SK-N-DZ (cell line): ENCODE results near the gene IL1RL1.

Experiments used
- DNase-seq: peaks from one replicate; pipeline ENCODE4 v3.0.0-alpha.2; 2015; ENCODE audit warnings: low spot score

IL1RL1 gene

DNA sequence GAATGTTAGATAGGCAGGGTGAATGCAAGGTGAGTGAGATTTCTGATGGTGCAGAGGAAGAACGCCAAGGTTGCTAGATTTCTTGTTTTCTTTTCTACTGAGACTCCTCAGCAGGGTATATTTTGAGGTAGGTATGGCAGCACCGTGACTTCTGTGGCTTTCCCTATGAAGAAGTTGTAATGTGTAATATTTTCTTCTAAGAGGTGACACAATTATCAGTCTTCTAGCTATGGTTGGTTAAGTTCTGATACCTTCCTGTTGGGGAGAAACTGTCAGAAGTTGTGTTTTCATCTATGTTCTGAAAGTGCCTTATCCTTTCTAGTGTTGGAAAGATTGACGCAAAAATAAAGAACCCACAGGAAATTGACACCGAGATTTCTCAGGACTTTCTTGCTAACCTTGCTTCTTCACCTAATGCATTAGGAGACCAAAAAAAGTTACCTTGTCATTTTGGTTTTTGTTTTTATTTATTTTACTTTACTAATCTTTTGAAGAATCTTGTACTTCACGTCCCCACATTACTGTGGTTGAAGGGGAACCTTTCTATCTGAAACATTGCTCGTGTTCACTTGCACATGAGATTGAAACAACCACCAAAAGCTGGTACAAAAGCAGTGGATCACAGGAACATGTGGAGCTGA is 56.1 kb downstream of the IL1RL1 start:
- no peak for DNase-seq

DNA sequence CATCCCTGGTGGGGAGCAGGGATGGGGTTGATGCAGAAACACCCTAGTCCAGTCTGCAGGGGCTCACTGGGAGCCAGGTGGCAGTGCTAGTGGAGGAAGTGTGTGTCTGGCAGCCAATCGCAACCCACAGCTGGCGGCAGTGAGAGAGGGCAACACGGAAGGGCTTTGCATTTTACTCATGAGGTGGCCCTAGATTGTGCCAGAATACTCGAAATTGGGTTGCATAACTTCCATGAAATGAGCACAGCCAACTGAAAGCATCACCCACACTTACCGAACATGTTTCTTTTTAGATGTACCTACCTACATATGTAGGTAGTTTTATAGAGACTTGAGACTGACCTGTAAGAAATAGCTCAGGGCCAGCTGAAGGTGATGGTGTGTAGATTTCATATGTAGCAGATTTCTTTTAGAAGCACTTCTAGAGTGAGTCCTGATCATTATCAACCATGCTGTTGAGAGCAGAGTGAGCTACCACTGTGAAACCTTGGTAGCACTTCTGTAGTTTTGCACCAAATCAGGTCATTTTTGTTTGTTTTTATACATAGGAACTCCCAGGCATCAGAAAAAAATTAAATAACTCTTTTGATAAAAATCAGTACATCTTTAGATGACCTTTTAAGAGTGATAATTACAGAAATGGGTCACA is 57.2 kb downstream of the IL1RL1 start:
- DNase-seq, result no peak

- DNase-seq, result no peak
Measured at GRCh38 chr2:102369866-102370265, 58.5 kb downstream of the IL1RL1 start.

DNA sequence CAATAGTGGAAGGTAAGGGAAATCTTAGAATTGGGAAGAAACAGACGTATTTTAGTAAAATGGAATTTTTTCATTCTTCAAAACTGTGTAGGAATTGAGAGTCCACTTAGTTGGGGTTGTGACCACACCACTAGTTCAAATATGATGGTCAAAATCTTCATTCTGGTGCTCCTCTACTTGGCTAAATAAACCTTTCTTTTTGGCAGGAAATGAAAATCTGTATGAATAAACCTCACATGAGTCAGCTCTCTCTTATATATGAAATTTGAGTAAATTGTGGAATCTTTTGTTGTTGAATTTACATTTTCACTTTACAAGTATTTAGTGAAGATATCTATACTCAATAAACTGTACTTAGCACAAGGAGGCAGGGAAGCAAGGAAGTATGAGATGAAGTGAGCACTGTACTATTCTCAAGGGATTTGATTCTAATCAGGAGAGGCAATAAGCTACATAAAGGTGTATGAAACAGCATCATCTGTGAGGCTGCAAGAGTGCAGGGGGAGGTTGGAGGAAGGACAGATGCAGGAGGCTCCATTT is 64.8 kb downstream of the IL1RL1 start:
- DNase-seq, result no peak

DNA sequence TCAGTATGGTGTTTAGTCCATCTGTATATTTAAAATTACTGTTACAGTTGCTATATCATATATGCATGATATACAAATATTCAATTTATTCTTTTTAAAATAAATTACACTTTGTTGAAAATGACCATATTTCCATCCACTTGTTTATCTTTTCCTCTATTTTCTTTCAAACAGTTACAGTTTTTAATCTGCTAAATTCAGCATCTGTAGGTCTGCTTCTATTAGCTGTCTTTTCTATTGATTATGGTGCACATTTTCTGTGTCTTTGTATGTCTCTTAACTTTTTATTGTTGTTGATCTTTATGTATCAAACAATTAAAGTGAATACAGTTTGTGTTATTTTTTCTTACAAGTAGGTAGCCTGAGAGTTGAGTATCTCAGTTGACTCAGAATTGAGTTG is 72.4 kb downstream of the IL1RL1 start:
- DNase-seq, result no peak

DNA sequence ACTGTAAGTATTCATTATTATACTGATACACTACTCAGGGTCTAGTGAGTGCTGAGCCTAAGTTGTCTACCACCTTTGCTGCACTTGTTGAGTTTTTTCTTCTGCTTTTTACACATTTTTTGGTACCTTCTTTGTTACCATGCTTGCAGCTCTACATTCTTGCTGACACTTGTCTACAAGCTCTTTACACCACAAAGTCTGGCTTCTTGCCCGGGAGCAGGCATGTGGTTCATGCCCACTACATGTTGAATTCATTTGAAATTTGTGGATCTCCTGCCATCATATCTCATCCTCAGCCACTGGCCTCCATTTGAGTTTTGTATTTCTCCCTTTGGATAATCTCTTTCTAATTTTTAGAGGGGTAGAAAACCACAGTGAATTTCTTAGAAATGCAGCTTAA is 74.2 kb downstream of the IL1RL1 start:
- DNase-seq, result no peak

DNA sequence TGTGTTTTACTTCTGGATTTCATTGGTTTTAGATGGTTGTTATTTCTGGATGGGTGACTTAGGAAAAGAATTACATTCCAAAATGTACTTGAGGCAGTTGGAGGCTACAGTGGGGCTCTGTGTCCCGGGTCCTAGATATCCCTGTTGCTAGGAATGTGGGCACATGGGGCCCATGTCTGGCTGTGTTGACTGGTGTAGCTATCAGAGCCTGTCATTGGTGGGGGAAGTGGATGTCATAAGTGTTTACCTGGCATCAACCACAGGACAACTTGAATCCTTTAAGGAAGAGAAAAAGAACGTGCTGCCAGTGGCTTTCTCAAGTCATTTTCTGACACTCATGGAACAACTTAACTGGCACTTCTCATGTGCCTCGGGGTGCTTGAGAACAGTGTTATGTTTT is 74.6 kb downstream of the IL1RL1 start:
- no peak for DNase-seq

GRCh38 chr2:102386867-102387541 is 75.6 kb downstream of the IL1RL1 start:
- no peak for DNase-seq

- DNase-seq, result no peak
Measured at GRCh38 chr2:102387763-102388546, 76.6 kb downstream of the IL1RL1 start.

DNA sequence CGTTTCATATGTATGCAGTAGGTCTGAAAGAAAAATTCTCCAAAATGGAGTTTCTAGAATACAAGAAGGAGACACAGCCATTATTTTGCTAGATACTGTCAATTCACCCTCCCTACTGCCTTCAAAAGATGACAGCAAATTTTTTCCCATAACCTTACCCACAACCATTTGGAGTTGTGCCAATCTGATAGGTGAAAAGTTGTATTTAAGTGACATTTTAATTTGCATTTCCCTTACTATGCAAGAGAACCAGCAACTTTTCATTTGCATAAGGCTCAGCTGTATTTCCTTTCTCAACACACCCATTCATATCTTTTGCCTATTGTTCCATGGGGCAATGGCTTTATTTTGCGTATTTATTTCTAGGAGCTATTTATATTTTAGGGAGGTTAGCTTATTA is 80.2 kb downstream of the IL1RL1 start:
- no peak for DNase-seq

DNA sequence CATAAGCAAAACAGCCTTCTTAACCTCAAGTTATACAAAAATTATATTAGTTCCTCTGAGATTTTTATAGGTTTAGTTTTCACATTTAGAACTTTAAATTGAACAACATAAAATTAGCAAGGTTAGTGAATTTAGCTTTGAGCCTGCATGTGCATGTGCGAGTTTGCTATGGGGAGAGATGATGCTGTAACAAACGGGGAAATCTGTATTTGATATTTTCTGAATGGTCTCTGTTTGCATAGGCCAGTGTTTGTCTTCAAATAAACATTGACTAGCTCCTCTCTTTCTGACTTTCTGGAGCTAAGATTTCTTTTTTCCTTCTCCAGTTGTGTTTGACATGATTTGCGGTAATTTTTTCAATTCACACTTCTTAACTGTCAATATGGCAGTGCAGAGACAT is 80.7 kb downstream of the IL1RL1 start:
- no peak for DNase-seq

DNA sequence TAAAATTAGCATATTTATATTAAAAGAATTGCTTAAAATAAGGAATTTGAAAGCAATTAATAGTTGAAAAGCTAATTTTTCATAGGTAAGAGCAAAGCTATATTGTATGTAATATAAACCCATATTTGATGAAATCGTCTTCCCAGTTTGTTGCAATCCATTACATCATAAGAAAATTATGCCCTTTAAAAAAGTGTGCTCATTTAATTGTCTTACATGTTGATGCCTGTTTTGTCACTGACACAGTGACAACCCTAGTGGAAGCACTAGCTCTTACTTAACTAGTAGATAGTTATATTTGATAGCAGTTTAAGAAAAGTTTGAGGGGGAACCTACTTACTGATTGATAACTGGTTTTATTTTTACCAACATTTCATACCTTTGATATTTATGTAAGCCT is 81.6 kb downstream of the IL1RL1 start:
- DNase-seq, result no peak

DNA sequence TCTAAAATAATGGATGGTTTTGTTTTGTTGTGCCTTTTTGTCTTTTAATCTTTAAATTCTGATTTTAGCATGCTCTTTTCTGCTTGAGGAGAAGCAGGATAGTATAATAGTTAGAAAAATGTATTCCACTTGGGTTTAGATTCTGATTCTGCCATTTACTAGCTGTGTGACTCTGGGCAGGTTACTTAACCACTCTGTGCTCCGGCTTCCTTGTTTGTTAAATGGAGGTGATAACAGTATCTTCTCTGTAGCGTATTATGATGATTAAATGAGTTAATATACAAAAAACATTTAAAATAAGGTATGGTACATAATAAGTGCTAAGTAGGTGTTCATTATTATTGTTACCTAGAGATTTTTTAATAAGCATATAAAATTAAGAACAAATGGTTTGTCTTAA is 84.6 kb downstream of the IL1RL1 start:
- DNase-seq, result no peak

DNA sequence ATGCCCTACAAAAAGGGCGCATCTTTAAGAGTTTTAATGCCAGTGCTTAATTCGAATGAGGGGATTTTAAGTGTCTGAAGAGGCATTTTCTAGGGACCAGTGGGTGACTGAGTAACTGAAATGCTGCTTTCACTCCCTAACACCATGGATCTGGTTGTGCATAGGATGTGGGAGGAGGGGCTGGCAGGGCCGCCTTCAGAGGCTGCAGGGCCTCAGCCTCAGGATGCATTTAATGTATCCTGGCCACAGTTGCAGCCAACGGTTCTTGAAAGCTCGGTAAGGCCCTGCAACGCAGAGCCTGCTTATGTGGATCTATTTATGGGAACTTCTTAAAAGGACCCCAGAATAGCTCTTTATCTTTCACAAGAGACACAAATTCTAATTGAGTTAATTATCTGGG is 85.8 kb downstream of the IL1RL1 start:
- DNase-seq, result no peak

GRCh38 chr2:102399499-102400141 is 88.3 kb downstream of the IL1RL1 start:
- DNase-seq, result no peak

DNA sequence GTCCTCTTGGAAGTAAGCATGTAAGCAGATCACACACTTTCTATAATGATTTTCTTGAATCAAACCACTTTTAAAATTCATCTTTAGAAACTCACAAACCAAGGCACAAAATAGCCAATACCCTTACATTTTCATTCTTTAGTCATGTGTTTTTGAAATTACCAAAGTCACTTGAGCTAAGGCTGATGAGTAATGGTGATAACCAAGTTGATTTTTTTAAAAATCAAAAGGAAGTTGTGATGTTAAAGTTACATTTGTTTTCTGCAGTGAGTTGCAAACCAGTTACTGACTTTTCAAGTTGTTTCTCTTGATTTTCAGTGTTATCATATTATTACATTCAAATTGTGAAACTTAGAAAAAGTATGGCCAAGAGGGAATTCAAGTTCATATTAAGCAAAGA is 90.1 kb downstream of the IL1RL1 start:
- DNase-seq, result no peak
